PC-3 (cell line): ENCODE results near the gene EPC1.

Experiments
- EZH2 ChIP-seq: fragments of 300-600 bp; sonication (generic); IDR thresholded peaks from one replicate; pipeline ENCODE4 v1.6.1; 2017; ENCODE audit warnings: antibody characterized with exemption, mild to moderate bottlenecking, low read length; ENCODE audit not compliant: unreplicated experiment
- EZH2phosphoT487 ChIP-seq: fragments of 300-600 bp; sonication (generic); IDR thresholded peaks from 2 replicates; pipeline ENCODE4 v1.6.1; 2018; ENCODE audit warnings: mild to moderate bottlenecking, antibody characterized with exemption, low read length, borderline replicate concordance
- TF ChIP-seq, protein P1 (sequence below): fragments of 300-600 bp; sonication (generic); conservative IDR thresholded peaks from 2 replicates; pipeline ENCODE4 v1.5.1; 2017; ENCODE audit warnings: antibody characterized with exemption, low read depth, mild to moderate bottlenecking, low read length

- TF ChIP-seq, protein P1, sequence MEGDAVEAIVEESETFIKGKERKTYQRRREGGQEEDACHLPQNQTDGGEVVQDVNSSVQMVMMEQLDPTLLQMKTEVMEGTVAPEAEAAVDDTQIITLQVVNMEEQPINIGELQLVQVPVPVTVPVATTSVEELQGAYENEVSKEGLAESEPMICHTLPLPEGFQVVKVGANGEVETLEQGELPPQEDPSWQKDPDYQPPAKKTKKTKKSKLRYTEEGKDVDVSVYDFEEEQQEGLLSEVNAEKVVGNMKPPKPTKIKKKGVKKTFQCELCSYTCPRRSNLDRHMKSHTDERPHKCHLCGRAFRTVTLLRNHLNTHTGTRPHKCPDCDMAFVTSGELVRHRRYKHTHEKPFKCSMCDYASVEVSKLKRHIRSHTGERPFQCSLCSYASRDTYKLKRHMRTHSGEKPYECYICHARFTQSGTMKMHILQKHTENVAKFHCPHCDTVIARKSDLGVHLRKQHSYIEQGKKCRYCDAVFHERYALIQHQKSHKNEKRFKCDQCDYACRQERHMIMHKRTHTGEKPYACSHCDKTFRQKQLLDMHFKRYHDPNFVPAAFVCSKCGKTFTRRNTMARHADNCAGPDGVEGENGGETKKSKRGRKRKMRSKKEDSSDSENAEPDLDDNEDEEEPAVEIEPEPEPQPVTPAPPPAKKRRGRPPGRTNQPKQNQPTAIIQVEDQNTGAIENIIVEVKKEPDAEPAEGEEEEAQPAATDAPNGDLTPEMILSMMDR, result no peak
- TF ChIP-seq EZH2phosphoT487 (no peak), EZH2 (no peak)
These were observed 14.6 kb downstream of the EPC1 start for GRCh38 chr10:32332299-32332750.
